Gastrocnemius medialis (tissue), 4 donors: ENCODE data around the gene TMA7.

Source experiments
- CTCF ChIP-seq, 5 experiments: fragments of 450-650 bp in 3 of 5; fragments of 200-600 bp in 2 of 5; sonication (generic) in 2 of 5; IDR thresholded peaks in 4 of 5; conservative IDR thresholded peaks in 1 of 5; 1 replicate in 4 of 5; 2 replicates in 1 of 5; pipeline ENCODE4 v1.5.1; 2016 to 2019; ENCODE audit warnings: antibody characterized with exemption in 5 of 5, mild to moderate bottlenecking in 3 of 5, moderate library complexity in 3 of 5
- POLR2A ChIP-seq, 2 donors: fragments of 450-650 bp; IDR thresholded peaks; one replicate each; pipeline ENCODE4 v1.6.1; 2017; ENCODE audit warnings: antibody characterized with exemption in 2 of 2, mild to moderate bottlenecking in 2 of 2, moderate library complexity in 2 of 2

DNA sequence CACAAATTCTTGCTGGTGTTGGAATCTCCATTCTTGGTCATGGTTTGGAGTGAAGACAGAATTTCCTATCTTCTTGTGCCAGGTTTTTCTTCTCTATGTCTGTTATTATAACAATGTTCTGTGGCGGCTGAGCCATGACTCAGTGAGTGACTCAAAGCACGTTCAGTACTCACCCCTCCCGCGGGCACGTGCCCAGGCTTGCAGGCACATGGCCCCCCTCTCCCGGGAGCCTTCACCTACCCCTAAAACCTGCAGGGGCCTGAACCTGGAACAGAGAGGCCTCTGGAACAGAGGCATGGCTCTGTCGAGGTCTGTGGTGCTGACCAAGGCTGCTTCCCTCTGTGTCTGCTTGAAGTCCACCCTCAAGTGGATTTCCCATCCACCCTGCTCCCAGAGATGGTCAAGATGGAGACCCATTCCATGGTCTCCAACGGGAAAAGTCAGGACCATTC lies 37.8 kb upstream of the TMA7 start:
- TF ChIP-seq POLR2A (IDR thresholded peaks at IDR 0.05) (no peak), CTCF (IDR thresholded peaks at IDR 0.05 in 4 of 5, conservative IDR thresholded peaks at IDR 0.05 in 1 of 5) (no peak)
